SU-DHL-6 (cell line): ENCODE results near the gene MUC5B.

ENCODE experiments used
- EZH2phosphoT487 ChIP-seq: fragments of 200-600 bp; sonication (generic), shearing (Covaris generic); conservative IDR thresholded peaks from 2 replicates; pipeline ENCODE4 v1.6.1; 2018; ENCODE audit warnings: mild to moderate bottlenecking, antibody characterized with exemption, low read length, moderate library complexity, mixed read lengths
- TF ChIP-seq, protein P1 (sequence below): fragments of 200-600 bp; sonication (generic); IDR thresholded peaks from one replicate; pipeline ENCODE4 v1.5.1; 2017; ENCODE audit warnings: antibody characterized with exemption, mild to moderate bottlenecking, low read length, moderate library complexity; ENCODE audit not compliant: insufficient read depth, poor library complexity, severe bottlenecking

- TF ChIP-seq, protein P1, sequence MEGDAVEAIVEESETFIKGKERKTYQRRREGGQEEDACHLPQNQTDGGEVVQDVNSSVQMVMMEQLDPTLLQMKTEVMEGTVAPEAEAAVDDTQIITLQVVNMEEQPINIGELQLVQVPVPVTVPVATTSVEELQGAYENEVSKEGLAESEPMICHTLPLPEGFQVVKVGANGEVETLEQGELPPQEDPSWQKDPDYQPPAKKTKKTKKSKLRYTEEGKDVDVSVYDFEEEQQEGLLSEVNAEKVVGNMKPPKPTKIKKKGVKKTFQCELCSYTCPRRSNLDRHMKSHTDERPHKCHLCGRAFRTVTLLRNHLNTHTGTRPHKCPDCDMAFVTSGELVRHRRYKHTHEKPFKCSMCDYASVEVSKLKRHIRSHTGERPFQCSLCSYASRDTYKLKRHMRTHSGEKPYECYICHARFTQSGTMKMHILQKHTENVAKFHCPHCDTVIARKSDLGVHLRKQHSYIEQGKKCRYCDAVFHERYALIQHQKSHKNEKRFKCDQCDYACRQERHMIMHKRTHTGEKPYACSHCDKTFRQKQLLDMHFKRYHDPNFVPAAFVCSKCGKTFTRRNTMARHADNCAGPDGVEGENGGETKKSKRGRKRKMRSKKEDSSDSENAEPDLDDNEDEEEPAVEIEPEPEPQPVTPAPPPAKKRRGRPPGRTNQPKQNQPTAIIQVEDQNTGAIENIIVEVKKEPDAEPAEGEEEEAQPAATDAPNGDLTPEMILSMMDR, result no peak
- no peak for TF ChIP-seq EZH2phosphoT487
These were observed 79.7 kb downstream of the MUC5B start for GRCh38 chr11:1302461-1303125.
